HepG2 (cell line): ENCODE measurements around the gene NINJ2. TPM values are rescaled to one million over a fixed set of nuclear protein-coding genes. Genes with fewer than 3 reads are reported as not detected.

ENCODE experiments used
- ATAC-seq: fragments of 200-7000 bp; cut with Tn5 transposase; 3 replicates; pipeline ENCODE4 v1.9.1; 2020; ENCODE audit warnings: mild to moderate bottlenecking, moderate library complexity
- BruUV-seq: library from RNA; stranded (reverse); fragments of 400-500 nt; replicated peaks from 2 replicates; lab custom pipeline; 2021; lab: Mats Ljungman, UMichigan
- CTCF ChIA-PET: fragments of 300-600 bp; formaldehyde crosslinking; extraction: SDS; loops from one replicate; lab custom pipeline; 2021; ENCODE audit warnings: low total read pairs, inconsistent platforms, low intra/inter-chr PET ratio; lab: Yijun Ruan, JAX
- POLR2A ChIA-PET: fragments of 350-600 bp; sonication (Branson Sonifier 250); formaldehyde crosslinking; loops from one replicate; lab custom pipeline; 2020; ENCODE audit warnings: antibody characterized with exemption, inconsistent platforms; lab: Yijun Ruan, JAX
- DNase-seq: peaks from one replicate; pipeline ENCODE4 v3.0.0-alpha.2; 2015; ENCODE audit warnings: low spot score
- FAIRE-seq: peaks from 3 replicates; lab custom pipeline; 2011; peaks lifted over from hg19 to GRCh38; lab: Jason Lieb, UNC
- H2AFZ ChIP-seq: one replicate; pipeline ENCODE4 v1.6.1; 2011; ENCODE audit warnings: low read length, inconsistent platforms
- H3K27ac ChIP-seq: fragments of 300-600 bp; 3 replicates; pipeline ENCODE4 v1.8.0; 2011; ENCODE audit warnings: mixed run types, mild to moderate bottlenecking, mixed read lengths, low read length, inconsistent platforms; ENCODE audit not compliant: insufficient read depth; ENCODE audit errors: extremely low read length
- H3K27me3 ChIP-seq, 2 experiments: fragments of 200-600 bp in 1 of 2; 2 replicates in 1 of 2; 3 replicates in 1 of 2; pipeline versions ENCODE4 v1.6.0 to v1.8.0; 2011; ENCODE audit warnings: low read length in 2 of 2, mild to moderate bottlenecking in 2 of 2, moderate library complexity in 2 of 2, inconsistent platforms in 1 of 2; ENCODE audit not compliant: insufficient read depth in 2 of 2, control insufficient read depth in 1 of 2
- H3K36me3 ChIP-seq, 2 experiments: fragments of 200-600 bp in 1 of 2; replicated peaks in 1 of 2; 2 replicates in 1 of 2; 3 replicates in 1 of 2; pipeline versions ENCODE4 v1.5.1 to v1.8.0; 2011; ENCODE audit warnings: low read length in 2 of 2, inconsistent platforms in 1 of 2; ENCODE audit not compliant: insufficient read depth in 2 of 2, control insufficient read depth in 1 of 2
- H3K4me1 ChIP-seq: 2 replicates; pipeline ENCODE4 v1.5.1; 2012; ENCODE audit warnings: low read length, inconsistent platforms; ENCODE audit not compliant: insufficient read depth
- H3K4me2 ChIP-seq: 2 replicates; pipeline ENCODE4 v1.6.0; 2011; ENCODE audit warnings: low read depth, low read length, inconsistent platforms
- H3K4me3 ChIP-seq, 3 experiments: fragments of 200-600 bp in 1 of 3; sonication (generic), shearing (Covaris generic) in 1 of 3; replicated peaks in 1 of 3; 2 replicates each; pipeline ENCODE4 v1.5.1; 2011 to 2016; ENCODE audit warnings: low read length in 3 of 3, inconsistent platforms in 2 of 3, low read depth in 2 of 3, mild to moderate bottlenecking in 2 of 3, control low read depth in 1 of 3, mixed read lengths in 1 of 3; ENCODE audit not compliant: insufficient read depth in 1 of 3
- H3K79me2 ChIP-seq: one replicate; pipeline ENCODE4 v1.6.1; 2011; ENCODE audit warnings: low read length, inconsistent platforms; ENCODE audit not compliant: insufficient read depth
- H3K9ac ChIP-seq: 2 replicates; pipeline ENCODE4 v1.6.0; 2011; ENCODE audit warnings: mild to moderate bottlenecking, low read depth, low read length, inconsistent platforms; ENCODE audit not compliant: insufficient read depth
- H3K9me3 ChIP-seq: 2 replicates; pipeline ENCODE4 v1.5.1; 2012; ENCODE audit warnings: mild to moderate bottlenecking, low read length
- H4K20me1 ChIP-seq: 2 replicates; pipeline ENCODE4 v1.6.0; 2011; ENCODE audit warnings: inconsistent platforms, mild to moderate bottlenecking, low read length, moderate library complexity; ENCODE audit not compliant: insufficient read depth
- CTCF ChIP-seq: sonication (generic); formaldehyde crosslinking; IDR thresholded peaks from 2 replicates; pipeline ENCODE4 v1.5.0; 2020; ENCODE audit warnings: mild to moderate bottlenecking, missing genetic modification reagents, moderate library complexity
- NCOA5 ChIP-seq: sonication (generic); formaldehyde crosslinking; IDR thresholded peaks from 2 replicates; pipeline ENCODE4 v1.4.0; 2020; ENCODE audit warnings: missing genetic modification reagents
- U2AF1 ChIP-seq: fragments of 200-400 bp; formaldehyde crosslinking; optimal IDR thresholded peaks from 2 replicates; pipeline ENCODE3; 2017; ENCODE audit warnings: mild to moderate bottlenecking, low read depth, low read length
- ZNF234 ChIP-seq: sonication (generic); formaldehyde crosslinking; conservative IDR thresholded peaks from 2 replicates; pipeline ENCODE4 v1.5.1; 2020; ENCODE audit warnings: mild to moderate bottlenecking, missing genetic modification reagents
- WGBS: methylation state at CpG from one replicate; pipeline ENCODE4 v1.1.6; 2017; ENCODE audit warnings: low lambda C conversion rate; 5-methylcytosine and 5-hydroxymethylcytosine counted together
- in situ Hi-C: cut with HindIII; loops from 2 replicates; pipeline ENCODE4 v1.10.0; 2017; ENCODE audit warnings: low pct_unique_long_range_greater_than_20kb; ENCODE audit not compliant: extremely low pct_ligation_motif_present
- intact Hi-C: fragments of 100-400 bp; cut with micrococcal nuclease; formaldehyde crosslinking; loops from one replicate; pipeline ENCODE4 v1.10.0; 2022; ENCODE audit not compliant: unreplicated experiment
- polyA plus RNA-seq, 8 experiments: library from polyadenylated mRNA; depleted of rRNA in 3 of 8; stranded (reverse) in 7 of 8; unstranded in 1 of 8; fragments of >200 nt; fragmentation: Illumina TruSeq in 4 of 8; extraction: Trizol in 4 of 8; gene quantifications; 2 replicates each; pipeline versions ENCODE4 v1.2.1 to v1.2.3, GENCODE V29; 2011 to 2016; ENCODE audit warnings: low read depth in 4 of 8, missing spikeins in 1 of 8, mixed read lengths in 1 of 8; ENCODE audit not compliant: insufficient read depth in 1 of 8
- total RNA-seq, 5 experiments: library from RNA; depleted of rRNA; stranded (reverse); fragments of >200 nt; fragmentation: Illumina TruSeq; extraction: Trizol; gene quantifications; 2 replicates each; pipeline ENCODE4 v1.2.3, GENCODE V29; 2016; ENCODE audit warnings: low read depth in 1 of 5
- TF ChIP-seq, protein P1 (sequence below): sonication (generic); formaldehyde crosslinking; IDR thresholded peaks from 2 replicates; pipeline ENCODE4; 2020; ENCODE audit warnings: missing genetic modification reagents, mild to moderate bottlenecking, borderline replicate concordance

NINJ2 gene
- total and polyA plus RNA-seq, 2 of the 13 experiments (the other 11 are each of a cell fraction or from before 2014, with no cell fraction given) = 0.62 to 3.8 TPM

DNA sequence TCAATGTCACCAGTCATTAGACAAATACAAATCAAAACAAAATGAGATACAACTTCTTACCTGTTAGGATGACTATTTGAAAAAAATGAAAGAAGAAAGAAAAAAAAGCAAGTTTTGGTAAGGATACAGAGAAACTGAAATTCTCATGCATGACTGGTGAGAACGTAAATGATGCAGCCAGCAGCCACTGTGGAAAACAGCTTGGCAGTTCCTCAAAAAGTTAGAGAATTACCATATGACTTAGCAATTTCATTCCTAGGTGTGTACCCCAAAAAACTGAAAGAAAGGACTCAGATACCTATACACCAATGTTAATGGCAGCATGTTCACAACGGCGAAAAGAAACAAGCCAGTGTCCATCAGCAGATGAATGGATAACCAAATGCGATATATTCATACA, 26.6 kb downstream of the NINJ2 start:
- POLR2A ChIA-PET = no interaction called here
- intact Hi-C loops (no loop called here), in situ Hi-C loops (no loop called here)
- Histone ChIP-seq H3K4me3 (no peak overlapping the region), H3K4me1 (peaks cover 53% of the 10 kb centered on the region), H3K9ac (no peak overlapping the region), H4K20me1 (no peaks in the 10 kb centered on the region), H3K79me2 (no peaks in the 10 kb centered on the region), H3K27ac (no peak overlapping the region), H3K4me2 (no peak overlapping the region), H3K36me3 (no peaks in the 10 kb centered on the region), H3K27me3 (no peaks in the 10 kb centered on the region; a peak in 1 of 5 replicates), H3K9me3 (no peaks in the 10 kb centered on the region), H2AFZ (no peak overlapping the region)
- CTCF ChIA-PET = no interaction called here
- no peak for FAIRE-seq
- 86% methylated on average over 4 of the region's 4 CpGs for WGBS
- ATAC-seq = no peak
- DNase-seq = no peak
- TF ChIP-seq NCOA5 (no peak), CTCF (CRISPR knock-in tag) (no peak), ZNF234 (CRISPR knock-in tag) (no peak), U2AF1 (no peak)
- TF ChIP-seq, protein P1, sequence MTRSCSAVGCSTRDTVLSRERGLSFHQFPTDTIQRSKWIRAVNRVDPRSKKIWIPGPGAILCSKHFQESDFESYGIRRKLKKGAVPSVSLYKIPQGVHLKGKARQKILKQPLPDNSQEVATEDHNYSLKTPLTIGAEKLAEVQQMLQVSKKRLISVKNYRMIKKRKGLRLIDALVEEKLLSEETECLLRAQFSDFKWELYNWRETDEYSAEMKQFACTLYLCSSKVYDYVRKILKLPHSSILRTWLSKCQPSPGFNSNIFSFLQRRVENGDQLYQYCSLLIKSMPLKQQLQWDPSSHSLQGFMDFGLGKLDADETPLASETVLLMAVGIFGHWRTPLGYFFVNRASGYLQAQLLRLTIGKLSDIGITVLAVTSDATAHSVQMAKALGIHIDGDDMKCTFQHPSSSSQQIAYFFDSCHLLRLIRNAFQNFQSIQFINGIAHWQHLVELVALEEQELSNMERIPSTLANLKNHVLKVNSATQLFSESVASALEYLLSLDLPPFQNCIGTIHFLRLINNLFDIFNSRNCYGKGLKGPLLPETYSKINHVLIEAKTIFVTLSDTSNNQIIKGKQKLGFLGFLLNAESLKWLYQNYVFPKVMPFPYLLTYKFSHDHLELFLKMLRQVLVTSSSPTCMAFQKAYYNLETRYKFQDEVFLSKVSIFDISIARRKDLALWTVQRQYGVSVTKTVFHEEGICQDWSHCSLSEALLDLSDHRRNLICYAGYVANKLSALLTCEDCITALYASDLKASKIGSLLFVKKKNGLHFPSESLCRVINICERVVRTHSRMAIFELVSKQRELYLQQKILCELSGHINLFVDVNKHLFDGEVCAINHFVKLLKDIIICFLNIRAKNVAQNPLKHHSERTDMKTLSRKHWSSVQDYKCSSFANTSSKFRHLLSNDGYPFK (CRISPR knock-in tag) = no peak
- no TSS peak for BruUV-seq
